Measurements from ENCODE around the gene LAP3.

Gene LAP3

GRCh38 chr4:17580969-17581368 is 4.0 kb downstream of the LAP3 start:
- no peak overlapping the region for H3K4me2 ChIP-seq (ENCODE audit: insufficient read depth, low read length, poor library complexity, severe bottlenecking)
- H3K4me1 ChIP-seq (ENCODE audit: control insufficient read depth in 2 of 2, insufficient read depth in 1 of 2, low read depth in 1 of 2, low read length in 2 of 2): peaks cover 4 to 6% of the 10 kb centered on the region in 2 donors
- H2BK15ac ChIP-seq (ENCODE audit: low read length): no peak overlapping the region
- H4K8ac ChIP-seq (ENCODE audit: low read depth, low read length): no peak overlapping the region
- peaks cover 14 to 66% of the 10 kb centered on the region in 2 donors for H3K36me3 ChIP-seq (replicated peaks in 1 of 2; ENCODE audit: control insufficient read depth in 2 of 2, insufficient read depth in 2 of 2, low read length in 2 of 2)
- no peak overlapping the region for H2BK120ac ChIP-seq (ENCODE audit: low read depth, low read length)
- no peak overlapping the region for H2BK12ac ChIP-seq (ENCODE audit: low read length)
- H3K9me3 ChIP-seq (replicated peaks in 1 of 2; ENCODE audit: control insufficient read depth in 2 of 2, insufficient read depth in 1 of 2, low read depth in 1 of 2, low read length in 2 of 2): no peaks in the 10 kb centered on the region
- no peak for DNase-seq (ENCODE audit: low spot score)
- no peak overlapping the region for H2AFZ ChIP-seq (ENCODE audit: low read length)
- H3K4me3 ChIP-seq (ENCODE audit: low read length in 2 of 2): no peak overlapping the region
- no peak overlapping the region for H2BK5ac ChIP-seq (ENCODE audit: low read length)
- H3K4ac ChIP-seq (ENCODE audit: low read length): no peak overlapping the region
- no peaks in the 10 kb centered on the region for H3K27me3 ChIP-seq (ENCODE audit: control insufficient read depth in 3 of 3, insufficient read depth in 3 of 3, low read depth in 1 of 3, low read length in 3 of 3)
- H2AK5ac ChIP-seq (ENCODE audit: low read depth, low read length): no peak overlapping the region
- WGBS, 2 donors (ENCODE audit: extremely low coverage in 2 of 2, insufficient read length in 2 of 2, insufficient replicate concordance in 1 of 2): no CpG with 5 or more reads among the region's 7 CpGs
- no peak overlapping the region for H3K23ac ChIP-seq (ENCODE audit: low read depth, low read length, poor library complexity)
- H3K9ac ChIP-seq (ENCODE audit: low read depth, low read length, poor library complexity): no peak overlapping the region
- H4K91ac ChIP-seq (ENCODE audit: low read depth, low read length, poor library complexity): no peak overlapping the region
- H3K79me1 ChIP-seq (ENCODE audit: low read depth, low read length): no peaks in the 10 kb centered on the region
- H3K27ac ChIP-seq (replicated peaks; ENCODE audit: low read length): no peak overlapping the region
- no peak overlapping the region for H3K14ac ChIP-seq (ENCODE audit: low read length)
- no peak overlapping the region for H3K18ac ChIP-seq (ENCODE audit: low read length)

GRCh38 chr4:17583276-17583675 is 6.3 kb downstream of the LAP3 start:
- no peak overlapping the region for H2BK15ac ChIP-seq (ENCODE audit: low read length)
- H3K4me3 ChIP-seq (ENCODE audit: low read length in 2 of 2): no peak overlapping the region
- H2BK12ac ChIP-seq (ENCODE audit: low read length): no peak overlapping the region
- no peak overlapping the region for H2BK5ac ChIP-seq (ENCODE audit: low read length)
- no peak overlapping the region for H3K9ac ChIP-seq (ENCODE audit: low read depth, low read length, poor library complexity)
- H3K23ac ChIP-seq (ENCODE audit: low read depth, low read length, poor library complexity): no peak overlapping the region
- no peak for DNase-seq (ENCODE audit: low spot score)
- H3K4ac ChIP-seq (ENCODE audit: low read length): no peak overlapping the region
- peaks cover 2% of the 10 kb centered on the region in 2 donors for H3K4me1 ChIP-seq (ENCODE audit: control insufficient read depth in 2 of 2, insufficient read depth in 1 of 2, low read depth in 1 of 2, low read length in 2 of 2)
- H3K14ac ChIP-seq (ENCODE audit: low read length): no peak overlapping the region
- H3K27ac ChIP-seq (replicated peaks; ENCODE audit: low read length): no peak overlapping the region
- no peak overlapping the region for H2BK120ac ChIP-seq (ENCODE audit: low read depth, low read length)
- no peak overlapping the region for H3K4me2 ChIP-seq (ENCODE audit: insufficient read depth, low read length, poor library complexity, severe bottlenecking)
- H3K27me3 ChIP-seq (ENCODE audit: control insufficient read depth in 3 of 3, insufficient read depth in 3 of 3, low read depth in 1 of 3, low read length in 3 of 3): no peaks in the 10 kb centered on the region
- H4K91ac ChIP-seq (ENCODE audit: low read depth, low read length, poor library complexity): no peak overlapping the region
- H3K18ac ChIP-seq (ENCODE audit: low read length): no peak overlapping the region
- H2AFZ ChIP-seq (ENCODE audit: low read length): no peak overlapping the region
- H3K79me1 ChIP-seq (ENCODE audit: low read depth, low read length): no peaks in the 10 kb centered on the region
- no peaks in the 10 kb centered on the region for H3K9me3 ChIP-seq (replicated peaks in 1 of 2; ENCODE audit: control insufficient read depth in 2 of 2, insufficient read depth in 1 of 2, low read depth in 1 of 2, low read length in 2 of 2)
- H2AK5ac ChIP-seq (ENCODE audit: low read depth, low read length): no peak overlapping the region
- WGBS, 2 donors (ENCODE audit: extremely low coverage in 2 of 2, insufficient read length in 2 of 2, insufficient replicate concordance in 1 of 2): no CpG with 5 or more reads among the region's 9 CpGs
- no peak overlapping the region for H4K8ac ChIP-seq (ENCODE audit: low read depth, low read length)
- H3K36me3 ChIP-seq (replicated peaks in 1 of 2; ENCODE audit: control insufficient read depth in 2 of 2, insufficient read depth in 2 of 2, low read length in 2 of 2): peaks cover 16 to 88% of the 10 kb centered on the region in 2 donors

GRCh38 chr4:17583941-17584340 is 6.9 kb downstream of the LAP3 start:
- DNase-seq (ENCODE audit: low spot score): no peak
- Histone ChIP-seq H3K79me1 (ENCODE audit: low read depth, low read length) (no peaks in the 10 kb centered on the region), H3K36me3 (replicated peaks in 1 of 2; ENCODE audit: control insufficient read depth in 2 of 2, insufficient read depth in 2 of 2, low read length in 2 of 2) (peaks cover 16 to 95% of the 10 kb centered on the region in 2 donors)

GRCh38 chr4:17584521-17585213 is 7.7 kb downstream of the LAP3 start:
- no peak overlapping the region for H2AK5ac ChIP-seq (ENCODE audit: low read depth, low read length)
- H3K23ac ChIP-seq (ENCODE audit: low read depth, low read length, poor library complexity): no peak overlapping the region
- no peak overlapping the region for H2BK120ac ChIP-seq (ENCODE audit: low read depth, low read length)
- peaks cover 16 to 98% of the 10 kb centered on the region in 2 donors for H3K36me3 ChIP-seq (replicated peaks in 1 of 2; ENCODE audit: control insufficient read depth in 2 of 2, insufficient read depth in 2 of 2, low read length in 2 of 2)
- H2BK5ac ChIP-seq (ENCODE audit: low read length): no peak overlapping the region
- no CpG with 5 or more reads among the region's 10 CpGs for whole genome bisulfite sequencing, 2 donors (ENCODE audit: extremely low coverage in 2 of 2, insufficient read length in 2 of 2, insufficient replicate concordance in 1 of 2)
- no peak overlapping the region for H2BK12ac ChIP-seq (ENCODE audit: low read length)
- no peak overlapping the region for H3K14ac ChIP-seq (ENCODE audit: low read length)
- H4K91ac ChIP-seq (ENCODE audit: low read depth, low read length, poor library complexity): no peak overlapping the region
- H2AFZ ChIP-seq (ENCODE audit: low read length): no peak overlapping the region
- H3K27ac ChIP-seq (replicated peaks; ENCODE audit: low read length): no peak overlapping the region
- H3K4ac ChIP-seq (ENCODE audit: low read length): no peak overlapping the region
- H3K9ac ChIP-seq (ENCODE audit: low read depth, low read length, poor library complexity): no peak overlapping the region
- no peak for DNase-seq (ENCODE audit: low spot score)
- H3K9me3 ChIP-seq (replicated peaks in 1 of 2; ENCODE audit: control insufficient read depth in 2 of 2, insufficient read depth in 1 of 2, low read depth in 1 of 2, low read length in 2 of 2): no peaks in the 10 kb centered on the region
- no peak overlapping the region for H4K8ac ChIP-seq (ENCODE audit: low read depth, low read length)
- H2BK15ac ChIP-seq (ENCODE audit: low read length): no peak overlapping the region
- H3K27me3 ChIP-seq (ENCODE audit: control insufficient read depth in 3 of 3, insufficient read depth in 3 of 3, low read depth in 1 of 3, low read length in 3 of 3): no peaks in the 10 kb centered on the region
- H3K79me1 ChIP-seq (ENCODE audit: low read depth, low read length): no peaks in the 10 kb centered on the region
- H3K4me1 ChIP-seq (ENCODE audit: control insufficient read depth in 2 of 2, insufficient read depth in 1 of 2, low read depth in 1 of 2, low read length in 2 of 2): no peaks in the 10 kb centered on the region
- no peak overlapping the region for H3K4me3 ChIP-seq (ENCODE audit: low read length in 2 of 2)
- H3K4me2 ChIP-seq (ENCODE audit: insufficient read depth, low read length, poor library complexity, severe bottlenecking): no peak overlapping the region
- H3K18ac ChIP-seq (ENCODE audit: low read length): no peak overlapping the region

More at GRCh38 chr4:17583941-17584340, 6.9 kb downstream of the LAP3 start:
- Histone ChIP-seq H2AK5ac (ENCODE audit: low read depth, low read length) (no peak overlapping the region), H3K14ac (ENCODE audit: low read length) (no peak overlapping the region), H3K4me3 (ENCODE audit: low read length in 2 of 2) (no peak overlapping the region), H3K23ac (ENCODE audit: low read depth, low read length, poor library complexity) (no peak overlapping the region), H3K4me2 (ENCODE audit: insufficient read depth, low read length, poor library complexity, severe bottlenecking) (no peak overlapping the region), H3K4me1 (ENCODE audit: control insufficient read depth in 2 of 2, insufficient read depth in 1 of 2, low read depth in 1 of 2, low read length in 2 of 2) (no peaks in the 10 kb centered on the region), H2BK120ac (ENCODE audit: low read depth, low read length) (no peak overlapping the region), H3K27ac (replicated peaks; ENCODE audit: low read length) (no peak overlapping the region), H3K27me3 (ENCODE audit: control insufficient read depth in 3 of 3, insufficient read depth in 3 of 3, low read depth in 1 of 3, low read length in 3 of 3) (no peaks in the 10 kb centered on the region), H3K4ac (ENCODE audit: low read length) (no peak overlapping the region), H3K9me3 (replicated peaks in 1 of 2; ENCODE audit: control insufficient read depth in 2 of 2, insufficient read depth in 1 of 2, low read depth in 1 of 2, low read length in 2 of 2) (no peaks in the 10 kb centered on the region), H3K18ac (ENCODE audit: low read length) (no peak overlapping the region), H2BK12ac (ENCODE audit: low read length) (no peak overlapping the region), H4K8ac (ENCODE audit: low read depth, low read length) (no peak overlapping the region), H4K91ac (ENCODE audit: low read depth, low read length, poor library complexity) (no peak overlapping the region), H2BK5ac (ENCODE audit: low read length) (no peak overlapping the region), H2AFZ (ENCODE audit: low read length) (no peak overlapping the region), H2BK15ac (ENCODE audit: low read length) (no peak overlapping the region), H3K9ac (ENCODE audit: low read depth, low read length, poor library complexity) (no peak overlapping the region)
- whole genome bisulfite sequencing, 2 donors (ENCODE audit: extremely low coverage in 2 of 2, insufficient read length in 2 of 2, insufficient replicate concordance in 1 of 2): no CpG with 5 or more reads among the region's 4 CpGs
